ENCODE results near the gene CYP4F8.

Gene CYP4F8

GRCh38 chr19:15576526-15577156 lies 38.4 kb upstream of the CYP4F8 start:
- no peaks in the 10 kb centered on the region for H3K9me3 ChIP-seq (ENCODE audit: low read length)
- H3K4me1 ChIP-seq (ENCODE audit: insufficient read depth, low read length, severe bottlenecking), result no peaks in the 10 kb centered on the region
- no peak overlapping the region for H2AFZ ChIP-seq (ENCODE audit: low read length)
- no peak overlapping the region for H3K27ac ChIP-seq (ENCODE audit: low read depth, low read length, poor library complexity, severe bottlenecking)
- H4K20me1 ChIP-seq (ENCODE audit: insufficient read depth, low read length), result no peaks in the 10 kb centered on the region
- no peak overlapping the region for H3K4me2 ChIP-seq (ENCODE audit: low read length)
- no peak overlapping the region for H3K9ac ChIP-seq (ENCODE audit: low read length)
- no peaks in the 10 kb centered on the region for H3K9me2 ChIP-seq (ENCODE audit: low read depth, low read length)
- no peaks in the 10 kb centered on the region for H3K79me2 ChIP-seq (ENCODE audit: insufficient read depth, low read length)
- H3K36me3 ChIP-seq (ENCODE audit: insufficient read depth, low read length), result no peaks in the 10 kb centered on the region
- H3K4me3 ChIP-seq (ENCODE audit: low read depth, low read length, poor library complexity, severe bottlenecking), result no peak overlapping the region
- TF ChIP-seq EZH2 (IDR thresholded peaks at IDR 0.05; ENCODE audit: borderline replicate concordance, low read length), result no peak
- TF ChIP-seq, protein P1, sequence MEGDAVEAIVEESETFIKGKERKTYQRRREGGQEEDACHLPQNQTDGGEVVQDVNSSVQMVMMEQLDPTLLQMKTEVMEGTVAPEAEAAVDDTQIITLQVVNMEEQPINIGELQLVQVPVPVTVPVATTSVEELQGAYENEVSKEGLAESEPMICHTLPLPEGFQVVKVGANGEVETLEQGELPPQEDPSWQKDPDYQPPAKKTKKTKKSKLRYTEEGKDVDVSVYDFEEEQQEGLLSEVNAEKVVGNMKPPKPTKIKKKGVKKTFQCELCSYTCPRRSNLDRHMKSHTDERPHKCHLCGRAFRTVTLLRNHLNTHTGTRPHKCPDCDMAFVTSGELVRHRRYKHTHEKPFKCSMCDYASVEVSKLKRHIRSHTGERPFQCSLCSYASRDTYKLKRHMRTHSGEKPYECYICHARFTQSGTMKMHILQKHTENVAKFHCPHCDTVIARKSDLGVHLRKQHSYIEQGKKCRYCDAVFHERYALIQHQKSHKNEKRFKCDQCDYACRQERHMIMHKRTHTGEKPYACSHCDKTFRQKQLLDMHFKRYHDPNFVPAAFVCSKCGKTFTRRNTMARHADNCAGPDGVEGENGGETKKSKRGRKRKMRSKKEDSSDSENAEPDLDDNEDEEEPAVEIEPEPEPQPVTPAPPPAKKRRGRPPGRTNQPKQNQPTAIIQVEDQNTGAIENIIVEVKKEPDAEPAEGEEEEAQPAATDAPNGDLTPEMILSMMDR (IDR thresholded peaks at IDR 0.05; ENCODE audit: low read length), result no peak
- H3K27me3 ChIP-seq (ENCODE audit: insufficient read depth, low read length), result no peaks in the 10 kb centered on the region
- H3F3A ChIP-seq (ENCODE audit: insufficient read depth, low read length), result no peaks in the 10 kb centered on the region

DNA sequence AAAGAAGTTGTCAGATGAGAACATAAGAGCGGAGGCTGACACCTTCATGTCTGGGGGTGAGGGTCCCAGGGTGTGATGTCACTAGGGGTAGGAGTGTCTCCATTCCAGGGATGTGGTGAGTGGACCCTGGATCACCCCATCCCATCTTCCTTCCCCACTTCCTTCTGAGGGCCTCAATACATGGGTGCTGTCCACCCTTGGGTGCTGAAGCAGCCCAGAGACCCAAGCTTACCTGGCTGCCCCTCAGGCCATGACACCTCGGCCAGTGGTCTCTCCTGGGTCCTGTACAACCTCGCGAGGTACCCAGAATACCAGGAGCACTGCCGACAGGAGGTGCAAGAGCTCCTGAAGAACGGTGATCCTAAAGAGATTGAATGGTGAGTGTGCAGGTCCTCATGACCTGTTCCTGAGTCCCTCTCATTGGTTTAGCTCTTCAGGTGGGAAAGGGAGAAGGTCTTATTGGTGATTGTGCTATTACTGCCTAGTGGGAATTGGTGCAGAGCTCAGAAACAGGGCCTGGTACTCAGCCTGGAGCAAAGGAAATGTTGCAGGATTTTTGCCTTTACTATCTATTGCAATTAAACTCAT lies 37.7 kb upstream of the CYP4F8 start:
- no peaks in the 10 kb centered on the region for H3K9me3 ChIP-seq (ENCODE audit: low read length)
- H4K20me1 ChIP-seq (ENCODE audit: insufficient read depth, low read length), result no peaks in the 10 kb centered on the region

DNA sequence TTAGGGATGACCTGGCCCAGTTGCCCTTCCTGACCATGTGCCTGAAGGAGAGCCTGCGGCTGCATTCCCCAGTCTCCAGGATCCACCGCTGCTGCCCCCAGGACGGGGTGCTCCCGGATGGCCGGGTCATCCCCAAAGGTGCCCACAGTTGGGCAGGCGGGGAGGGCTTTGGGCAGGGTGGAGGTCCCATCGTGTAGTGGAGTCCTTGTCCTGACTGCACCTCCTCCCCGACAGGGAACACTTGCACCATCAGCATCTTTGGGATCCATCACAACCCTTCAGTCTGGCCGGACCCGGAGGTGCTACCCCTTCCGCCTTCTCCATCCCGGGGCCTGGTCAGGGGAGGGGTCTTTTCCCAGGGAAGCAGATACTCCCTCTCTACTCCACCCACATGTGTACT lies 31.7 kb upstream of the CYP4F8 start:
- Histone ChIP-seq H3K9ac (ENCODE audit: low read length) (no peak overlapping the region), H3K4me2 (ENCODE audit: low read length) (no peak overlapping the region), H3F3A (ENCODE audit: insufficient read depth, low read length) (no peaks in the 10 kb centered on the region), H3K27me3 (ENCODE audit: insufficient read depth, low read length) (no peaks in the 10 kb centered on the region), H3K4me3 (ENCODE audit: low read depth, low read length, poor library complexity, severe bottlenecking) (no peak overlapping the region), H2AFZ (ENCODE audit: low read length) (no peak overlapping the region), H3K4me1 (ENCODE audit: insufficient read depth, low read length, severe bottlenecking) (no peaks in the 10 kb centered on the region), H3K9me2 (ENCODE audit: low read depth, low read length) (no peaks in the 10 kb centered on the region), H4K20me1 (ENCODE audit: insufficient read depth, low read length) (no peaks in the 10 kb centered on the region), H3K9me3 (ENCODE audit: low read length) (no peaks in the 10 kb centered on the region), H3K36me3 (ENCODE audit: insufficient read depth, low read length) (no peaks in the 10 kb centered on the region), H3K27ac (ENCODE audit: low read depth, low read length, poor library complexity, severe bottlenecking) (no peak overlapping the region), H3K79me2 (ENCODE audit: insufficient read depth, low read length) (no peaks in the 10 kb centered on the region)
- TF ChIP-seq EZH2 (IDR thresholded peaks at IDR 0.05; ENCODE audit: borderline replicate concordance, low read length), result no peak

More for the DNA sequence above, 37.7 kb upstream of the CYP4F8 start:
- Histone ChIP-seq H3K36me3 (ENCODE audit: insufficient read depth, low read length) (no peaks in the 10 kb centered on the region), H3K9ac (ENCODE audit: low read length) (no peak overlapping the region), H2AFZ (ENCODE audit: low read length) (no peak overlapping the region), H3K4me3 (ENCODE audit: low read depth, low read length, poor library complexity, severe bottlenecking) (no peak overlapping the region), H3K27ac (ENCODE audit: low read depth, low read length, poor library complexity, severe bottlenecking) (no peak overlapping the region), H3K4me1 (ENCODE audit: insufficient read depth, low read length, severe bottlenecking) (no peaks in the 10 kb centered on the region), H3K4me2 (ENCODE audit: low read length) (no peak overlapping the region), H3K79me2 (ENCODE audit: insufficient read depth, low read length) (no peaks in the 10 kb centered on the region), H3K9me2 (ENCODE audit: low read depth, low read length) (no peaks in the 10 kb centered on the region), H3K27me3 (ENCODE audit: insufficient read depth, low read length) (no peaks in the 10 kb centered on the region), H3F3A (ENCODE audit: insufficient read depth, low read length) (no peaks in the 10 kb centered on the region)
- no peak for TF ChIP-seq EZH2 (IDR thresholded peaks at IDR 0.05; ENCODE audit: borderline replicate concordance, low read length)
- TF ChIP-seq, protein P1 (IDR thresholded peaks at IDR 0.05; ENCODE audit: low read length), result no peak

GRCh38 chr19:15584095-15584494 lies 30.9 kb upstream of the CYP4F8 start:
- TF ChIP-seq, protein P1 (IDR thresholded peaks at IDR 0.05; ENCODE audit: low read length), result no peak
- no peak for TF ChIP-seq EZH2 (IDR thresholded peaks at IDR 0.05; ENCODE audit: borderline replicate concordance, low read length)
- Histone ChIP-seq H3K9me3 (ENCODE audit: low read length) (no peaks in the 10 kb centered on the region), H3K27ac (ENCODE audit: low read depth, low read length, poor library complexity, severe bottlenecking) (no peak overlapping the region), H3K9me2 (ENCODE audit: low read depth, low read length) (no peaks in the 10 kb centered on the region), H3K4me1 (ENCODE audit: insufficient read depth, low read length, severe bottlenecking) (no peaks in the 10 kb centered on the region), H3K9ac (ENCODE audit: low read length) (no peak overlapping the region), H3K4me2 (ENCODE audit: low read length) (no peak overlapping the region), H3F3A (ENCODE audit: insufficient read depth, low read length) (no peaks in the 10 kb centered on the region), H3K4me3 (ENCODE audit: low read depth, low read length, poor library complexity, severe bottlenecking) (no peak overlapping the region), H3K36me3 (ENCODE audit: insufficient read depth, low read length) (no peaks in the 10 kb centered on the region), H3K79me2 (ENCODE audit: insufficient read depth, low read length) (no peaks in the 10 kb centered on the region), H4K20me1 (ENCODE audit: insufficient read depth, low read length) (no peaks in the 10 kb centered on the region), H3K27me3 (ENCODE audit: insufficient read depth, low read length) (no peaks in the 10 kb centered on the region), H2AFZ (ENCODE audit: low read length) (no peak overlapping the region)
